Stimulated activated CD4-positive, alpha-beta T cell treated with anti-CD3 and anti-CD28 coated beads, Interleukin-15, amount 100 ng/mL, for 1 hour (primary cell): ENCODE measurements around the gene CCDC92B.
"Not testable (repeated sequence)": the region's sequence is repeated elsewhere in the genome, so short reads cannot be mapped to it uniquely, and the experiment has no call there.

Experiments used
- DNase-seq, 2 donors: peaks; one replicate each; pipeline ENCODE4 v3.0.0-alpha.2; 2020; ENCODE audit warnings: low read depth in 1 of 2, low spot score in 1 of 2

The CCDC92B gene

DNA sequence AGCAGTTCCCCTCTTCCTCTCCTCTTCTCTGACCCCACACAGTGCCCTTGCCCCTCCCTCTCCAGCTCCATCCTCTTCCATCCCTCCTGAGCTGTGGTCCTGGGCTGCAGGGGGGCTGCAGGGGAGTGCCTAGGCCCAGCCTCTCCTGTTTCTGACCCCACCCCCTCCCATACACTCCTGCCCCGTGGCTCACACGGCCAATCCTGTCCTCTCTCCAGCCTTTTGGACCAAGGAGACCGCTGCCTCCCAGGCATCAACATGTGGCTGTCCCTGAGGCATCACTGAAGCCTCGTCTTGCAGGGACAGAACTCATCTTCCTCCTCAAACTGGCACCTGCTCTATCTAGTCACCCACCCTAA is 44.6 kb downstream of the CCDC92B start:
- no peak for DNase-seq

DNA sequence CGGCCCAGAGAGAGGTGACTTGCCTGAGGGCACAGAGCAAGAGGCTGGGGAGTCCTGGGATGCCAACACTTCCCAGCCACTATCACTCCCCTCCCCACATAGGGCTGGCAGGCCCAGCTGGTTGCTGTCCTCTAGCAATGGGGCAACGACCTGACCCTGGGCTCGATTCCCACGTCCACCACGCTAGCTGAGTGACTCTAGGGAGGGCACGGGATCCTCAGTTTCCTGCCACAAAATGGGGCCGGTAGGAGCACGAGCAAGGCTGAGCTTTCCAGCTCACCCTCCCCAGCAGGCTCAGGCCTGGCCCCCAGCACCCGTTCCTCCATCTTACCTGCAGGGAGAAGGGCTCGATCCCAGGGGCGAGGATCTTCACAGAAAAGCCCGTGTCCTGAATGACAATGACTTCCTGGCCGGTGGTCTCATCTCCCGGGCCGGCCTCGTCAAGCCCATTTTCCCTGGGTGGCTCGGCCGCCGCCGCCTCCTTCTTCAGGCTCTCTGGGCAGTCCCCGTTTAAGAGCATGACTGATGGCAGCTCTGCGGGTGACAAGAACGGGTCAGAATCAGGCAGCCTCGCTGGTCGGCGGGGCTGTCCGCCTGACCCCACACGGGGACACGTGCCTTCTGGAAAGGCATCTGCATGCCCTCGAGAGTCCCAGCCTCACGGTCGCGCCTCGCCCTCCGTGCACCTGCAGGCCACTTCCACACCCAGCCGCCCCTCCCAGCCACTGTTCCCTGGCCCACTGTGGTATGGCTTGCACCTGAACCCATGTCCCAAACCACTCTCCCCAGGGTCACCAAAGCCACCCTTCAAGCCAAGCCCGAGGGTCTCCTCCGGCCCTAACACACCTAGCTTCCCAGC is 45.2 kb downstream of the CCDC92B start:
- DNase-seq: no peak

DNA sequence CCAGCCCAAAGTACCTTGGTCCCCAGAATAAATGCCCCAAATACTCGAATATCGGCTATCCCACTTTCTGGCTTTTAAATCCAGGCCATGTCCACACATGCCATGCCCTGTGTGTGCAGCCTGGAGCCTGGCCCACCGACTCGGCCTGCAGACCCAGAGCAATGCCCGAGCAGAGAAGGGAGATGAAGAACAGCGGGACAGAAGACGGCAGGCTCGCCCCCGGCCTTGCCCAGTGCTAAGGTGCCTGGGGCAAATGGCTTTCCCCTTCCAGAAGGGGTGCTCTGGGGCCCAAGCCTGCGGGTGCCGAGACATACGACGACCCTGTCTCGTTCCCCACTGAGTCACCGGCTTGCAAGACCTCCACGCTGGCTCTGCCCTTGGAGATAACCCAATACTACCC is 45.8 kb downstream of the CCDC92B start:
- DNase-seq: no peak

DNA sequence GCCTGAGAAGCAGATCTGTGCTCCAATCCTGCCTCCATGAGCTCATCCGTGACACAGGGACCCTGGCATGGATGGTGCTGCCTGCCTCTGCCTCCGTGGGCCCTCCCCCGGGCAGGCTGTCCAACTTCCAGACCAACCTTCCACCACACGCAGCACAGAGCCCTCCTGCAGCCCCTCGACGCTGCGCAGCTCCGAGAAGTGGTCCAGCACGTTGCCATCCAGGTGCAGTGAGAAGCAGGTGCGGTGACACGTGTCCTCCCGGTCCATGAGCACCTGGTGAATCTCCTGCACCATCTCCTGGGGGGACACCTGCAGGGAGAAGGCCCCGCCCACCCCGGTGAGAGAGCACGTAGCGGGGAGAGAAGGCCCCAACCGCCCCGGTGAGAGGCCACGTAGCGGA is 46.3 kb downstream of the CCDC92B start:
- no peak for DNase-seq

DNA sequence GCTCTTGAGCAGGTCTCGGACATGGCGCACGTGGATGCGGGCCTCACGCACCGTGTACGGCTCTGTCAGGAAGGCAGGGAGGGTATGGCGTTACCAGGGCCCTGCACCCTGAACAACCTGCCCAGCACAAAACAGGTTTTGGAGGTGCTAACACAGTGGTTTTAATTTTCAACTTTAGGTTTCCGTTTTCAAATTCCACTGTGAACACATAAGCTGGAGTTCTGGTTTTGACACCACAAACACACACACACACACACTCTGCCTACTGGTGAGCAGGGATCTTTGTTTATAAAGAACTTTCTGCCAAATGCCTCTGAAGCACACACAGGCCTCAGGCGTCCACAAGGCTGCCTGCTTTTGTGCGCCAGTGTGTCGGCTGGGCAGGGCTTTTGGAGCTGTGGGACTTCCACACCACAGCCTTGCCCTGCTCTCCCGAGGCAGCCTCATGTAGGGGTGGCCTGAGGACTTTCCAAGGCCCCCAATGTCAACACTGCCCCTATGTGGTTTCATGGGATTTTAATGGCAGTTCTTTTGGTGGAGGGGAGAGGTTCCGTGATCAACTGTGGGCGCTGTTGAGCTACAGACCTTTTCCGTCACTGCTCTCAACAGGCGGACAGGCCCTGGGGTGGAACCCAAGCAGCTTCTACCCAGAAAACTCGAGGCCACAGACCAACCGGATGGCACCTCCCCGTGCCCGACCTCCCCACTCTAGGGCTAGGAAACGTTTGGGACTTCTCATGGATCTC is 47.3 kb downstream of the CCDC92B start:
- no peak for DNase-seq

DNA sequence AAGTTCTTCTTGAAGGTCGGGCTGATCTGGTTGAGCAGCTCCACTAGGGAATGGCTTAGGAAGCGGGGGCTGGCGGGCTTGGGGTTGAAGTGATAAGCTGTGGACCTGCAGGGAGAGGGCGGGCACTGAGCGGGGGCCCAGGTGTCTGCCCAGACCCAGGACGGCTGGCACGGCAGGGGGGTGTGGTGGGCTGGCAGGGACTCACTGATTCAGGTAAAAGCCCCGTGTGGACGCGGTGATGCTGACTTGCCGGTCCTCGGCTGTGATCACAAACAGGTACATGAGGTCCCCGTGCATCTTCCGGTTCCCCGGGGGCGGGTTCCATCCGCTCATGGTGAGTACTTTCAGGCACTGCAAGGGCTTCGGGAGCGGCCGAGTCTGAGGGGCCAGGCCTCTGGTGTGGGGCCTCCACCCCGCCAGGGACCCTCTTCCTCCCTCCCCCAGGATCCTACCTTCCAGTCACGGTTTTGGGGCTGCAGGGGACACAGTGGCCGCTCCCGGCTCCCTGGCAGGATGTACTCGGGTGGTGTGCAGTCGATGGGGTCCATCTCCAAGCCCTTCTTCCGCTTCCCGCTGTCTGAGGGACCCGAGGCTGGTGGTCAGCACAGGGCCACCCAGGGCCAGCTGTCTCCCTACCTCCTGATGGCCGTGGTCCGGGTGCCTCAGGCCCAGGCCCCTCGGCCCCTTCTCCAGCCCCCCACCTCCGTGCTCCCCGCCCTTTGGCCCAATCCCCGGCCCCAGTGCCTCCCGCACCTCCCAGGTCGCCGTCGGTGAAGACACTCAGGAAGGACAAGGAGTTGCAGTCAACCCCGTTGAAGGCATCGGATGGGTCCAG is 48.1 kb downstream of the CCDC92B start:
- no peak for DNase-seq

DNA sequence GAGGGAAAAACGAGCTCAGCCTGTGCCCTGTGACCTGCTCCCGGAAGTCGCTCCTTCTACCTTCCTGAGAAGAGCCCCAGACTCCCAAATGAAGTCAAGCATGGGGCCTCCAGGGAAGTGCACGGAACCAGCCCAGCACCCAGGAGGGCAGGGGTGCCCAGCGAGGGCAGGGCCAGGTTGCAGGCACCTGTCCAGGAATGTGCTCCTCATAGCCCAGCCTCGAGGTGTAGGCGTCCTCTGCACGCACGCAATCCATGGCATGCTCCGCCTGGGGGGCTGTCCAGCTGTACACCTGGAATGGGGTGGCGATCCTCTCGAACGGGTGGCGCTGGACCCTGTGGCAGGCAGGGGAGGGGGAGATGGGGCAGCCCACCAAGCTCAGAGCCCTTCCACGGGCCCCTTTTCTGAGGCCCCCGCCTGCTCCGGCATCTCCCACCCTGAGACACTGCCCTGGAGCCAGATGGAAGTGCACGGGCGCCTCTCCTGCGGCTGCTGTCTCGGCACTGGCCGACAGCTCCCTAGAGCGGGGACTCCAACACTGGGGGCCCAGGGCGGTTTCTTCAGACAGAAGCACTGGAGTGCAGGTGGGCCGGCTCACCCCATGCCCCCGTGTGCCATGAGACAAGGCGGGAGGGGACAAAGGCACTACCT is 48.8 kb downstream of the CCDC92B start:
- no peak for DNase-seq

DNA sequence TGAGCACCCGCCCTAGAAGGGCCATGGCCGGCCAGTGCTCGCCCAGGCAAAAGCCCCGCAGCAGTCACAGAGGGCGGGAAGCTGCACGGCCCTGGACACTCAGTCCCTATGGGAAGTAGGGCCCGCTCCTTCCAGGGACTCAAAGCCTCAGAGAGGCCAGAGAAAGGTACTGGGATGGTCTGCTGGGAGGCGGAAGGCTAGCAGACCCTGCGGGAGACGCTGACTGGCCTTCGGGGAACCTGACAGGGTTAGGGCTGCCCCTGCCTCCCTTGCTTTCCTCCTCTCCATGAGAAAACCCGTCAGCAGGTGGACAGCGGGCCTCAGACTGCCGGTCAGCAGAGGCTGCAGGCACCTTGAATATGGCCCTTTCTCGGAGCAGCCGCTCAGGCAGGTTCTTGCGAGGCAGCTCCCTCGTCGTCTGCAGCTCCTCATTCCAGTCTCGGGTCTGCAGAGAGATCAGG is 49.4 kb downstream of the CCDC92B start:
- no peak for DNase-seq

DNA sequence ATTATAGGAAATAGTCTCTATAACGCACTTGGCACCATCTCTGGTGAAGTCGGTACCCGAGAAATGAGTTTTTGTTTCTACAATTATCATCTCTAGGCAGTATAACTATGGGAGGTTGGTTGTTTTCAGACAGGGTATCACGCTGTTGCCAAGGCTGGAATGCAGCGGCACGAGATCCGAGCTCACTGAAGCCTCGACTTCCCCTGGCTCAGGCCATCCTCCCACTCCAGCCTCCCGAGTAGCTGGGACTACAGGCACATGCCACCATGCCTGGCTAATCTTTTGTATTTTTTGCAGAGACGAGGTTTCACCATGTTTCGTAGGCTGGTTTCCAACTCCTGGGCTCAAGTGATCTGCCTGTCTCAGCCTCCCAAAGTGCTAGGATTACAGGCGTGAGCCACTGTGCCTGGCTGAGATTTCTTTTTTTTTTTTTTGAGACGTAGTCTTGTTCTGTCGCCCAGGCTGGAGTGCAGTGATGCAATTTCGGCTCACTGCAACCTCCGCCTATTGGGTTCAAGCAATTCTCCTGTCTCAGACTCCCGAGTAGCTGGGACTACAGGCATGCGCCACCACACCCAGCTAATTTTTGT is 50.1 kb downstream of the CCDC92B start:
- not testable (repeated sequence) for DNase-seq

DNA sequence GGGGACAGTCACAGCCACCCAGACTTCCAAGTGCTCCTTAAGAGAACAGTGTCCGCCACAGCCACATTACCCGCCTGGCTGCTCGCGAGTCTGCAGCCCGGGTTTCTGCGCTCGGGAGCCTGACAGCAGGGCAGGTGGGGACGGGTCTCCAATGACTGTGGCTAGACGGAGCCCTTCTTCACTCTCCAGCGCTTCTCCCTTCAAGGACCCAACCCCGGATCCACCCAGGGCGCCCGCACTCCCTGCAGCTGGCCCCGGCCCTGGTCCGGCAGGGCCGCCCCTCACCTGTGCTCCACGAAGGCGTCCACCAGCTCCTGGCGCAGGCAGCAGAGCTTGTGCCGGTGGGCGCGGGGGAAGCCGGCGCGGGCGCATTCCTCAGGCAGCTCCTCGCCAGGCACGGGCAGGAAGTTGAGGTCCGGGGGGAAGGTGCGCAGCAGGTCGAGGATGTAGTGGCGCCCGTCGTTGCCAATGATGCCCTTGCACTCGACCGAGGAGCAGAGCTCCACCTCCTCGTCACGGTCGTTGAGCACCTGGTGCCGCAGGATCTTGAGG is 51.8 kb downstream of the CCDC92B start:
- DNase-seq: no peak

DNA sequence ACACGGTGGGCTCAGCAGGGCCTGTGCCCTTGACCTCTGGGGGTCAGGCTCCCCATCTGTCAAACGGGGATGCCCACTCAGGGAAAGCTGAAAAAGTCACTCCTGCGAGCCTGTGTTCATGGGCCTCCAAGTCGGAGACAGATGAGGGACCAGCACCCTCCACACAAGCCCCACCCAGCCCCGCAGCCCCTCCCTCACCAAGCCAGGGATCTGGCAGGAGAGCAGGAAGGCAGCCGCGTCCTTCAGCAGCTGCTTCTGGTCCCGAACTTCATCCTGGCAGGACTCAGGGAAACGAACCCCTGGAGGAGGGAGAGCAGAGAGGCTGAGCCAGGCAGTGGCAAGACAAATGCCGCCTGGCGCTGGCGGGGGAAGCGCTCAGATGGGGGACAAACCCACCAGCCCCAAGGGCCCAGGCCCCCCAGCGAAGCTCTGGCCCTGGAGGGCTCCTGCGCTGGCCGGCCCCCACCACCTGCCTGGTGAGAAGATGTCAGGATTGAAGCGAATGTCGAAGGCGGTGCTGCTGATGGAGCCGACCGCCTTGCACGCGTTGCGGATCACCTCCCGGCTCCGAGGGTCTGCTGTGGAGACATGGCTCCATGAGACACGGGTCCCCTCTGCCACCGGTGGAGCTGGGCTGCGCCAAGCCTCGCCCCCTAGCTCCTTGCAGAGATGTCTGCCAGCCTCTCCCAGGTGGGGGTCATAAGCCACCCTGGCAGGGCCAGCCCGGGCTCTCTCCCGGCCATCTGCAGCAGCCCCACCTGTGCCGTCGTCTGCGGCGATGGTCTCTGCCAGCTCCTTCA is 53.3 kb downstream of the CCDC92B start:
- DNase-seq: no peak

DNA sequence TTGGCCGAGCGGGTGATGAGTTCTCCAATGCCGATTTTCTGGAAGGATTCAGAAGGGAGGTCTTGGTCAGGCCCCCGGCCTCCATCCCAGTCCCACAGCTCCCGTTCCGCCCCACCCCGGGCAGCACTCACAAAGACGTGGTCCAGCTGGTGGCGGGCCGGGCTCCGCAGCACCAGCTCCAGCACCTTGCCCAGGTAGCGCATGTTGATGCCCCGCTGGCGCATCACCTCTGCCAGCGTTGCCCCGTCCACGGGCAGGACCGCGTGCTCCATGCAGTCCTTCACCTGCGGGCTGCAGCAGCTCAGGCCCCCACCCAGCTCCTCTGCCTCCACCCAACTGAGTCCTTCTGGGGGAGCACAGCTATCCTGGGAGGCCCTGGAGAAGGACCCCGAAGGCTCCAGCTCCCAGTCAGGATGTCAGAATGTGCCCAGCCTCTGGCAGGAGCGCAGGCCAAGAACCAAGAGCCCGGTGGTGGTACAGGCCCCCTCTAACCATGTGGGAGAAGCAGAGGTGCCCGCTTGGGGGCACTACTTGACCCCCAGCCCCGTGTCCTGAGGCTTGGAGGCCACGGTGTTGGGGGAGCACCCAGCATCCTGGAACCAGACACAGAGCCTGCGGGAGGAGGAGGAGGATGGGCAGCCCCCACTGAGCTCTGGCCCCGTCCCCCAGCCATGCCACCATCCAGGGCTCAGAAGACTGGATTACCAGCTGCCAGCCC is 54.0 kb downstream of the CCDC92B start:
- no peak for DNase-seq

DNA sequence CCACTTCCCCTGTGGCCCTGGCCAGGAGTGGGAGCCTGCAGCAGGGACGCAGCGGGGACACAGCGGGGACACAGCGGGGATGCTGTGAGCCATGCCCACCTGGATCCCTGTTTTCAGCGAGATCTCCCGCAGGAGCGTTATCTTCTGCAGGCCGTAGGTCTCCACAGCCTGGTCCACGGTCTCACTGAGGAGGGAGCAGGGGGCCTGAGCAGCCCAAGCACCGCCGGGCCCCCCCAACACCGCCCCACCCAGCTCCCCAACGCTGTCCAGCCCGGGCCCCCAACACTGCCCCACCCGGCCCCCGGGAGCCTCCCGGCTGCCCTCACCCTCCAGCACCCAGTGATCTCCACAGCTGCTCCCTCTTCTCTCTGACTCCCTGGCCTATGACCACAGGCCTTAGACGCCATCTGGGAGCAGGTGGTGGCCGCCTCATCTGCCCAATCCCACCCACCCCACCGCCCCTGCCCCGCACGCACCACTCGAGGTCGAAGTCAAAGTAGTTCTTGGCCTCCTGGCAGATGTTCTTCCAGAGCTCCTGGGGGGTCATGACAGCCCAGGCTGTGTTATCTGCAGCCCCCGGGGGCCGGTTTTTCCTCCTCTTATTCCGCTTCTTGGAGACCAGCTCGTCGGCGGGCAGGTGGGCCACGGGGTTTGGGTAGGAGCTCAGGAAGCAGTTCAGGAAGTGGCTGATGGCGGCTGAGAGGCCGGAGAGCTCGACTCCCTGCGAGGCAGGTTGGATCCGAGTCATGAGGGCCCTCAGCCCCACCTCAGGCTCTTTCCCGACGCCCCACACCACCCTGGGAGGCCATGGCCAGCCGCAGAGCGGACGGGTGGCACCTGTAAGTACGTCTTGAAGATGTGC is 54.8 kb downstream of the CCDC92B start:
- DNase-seq: no peak

DNA sequence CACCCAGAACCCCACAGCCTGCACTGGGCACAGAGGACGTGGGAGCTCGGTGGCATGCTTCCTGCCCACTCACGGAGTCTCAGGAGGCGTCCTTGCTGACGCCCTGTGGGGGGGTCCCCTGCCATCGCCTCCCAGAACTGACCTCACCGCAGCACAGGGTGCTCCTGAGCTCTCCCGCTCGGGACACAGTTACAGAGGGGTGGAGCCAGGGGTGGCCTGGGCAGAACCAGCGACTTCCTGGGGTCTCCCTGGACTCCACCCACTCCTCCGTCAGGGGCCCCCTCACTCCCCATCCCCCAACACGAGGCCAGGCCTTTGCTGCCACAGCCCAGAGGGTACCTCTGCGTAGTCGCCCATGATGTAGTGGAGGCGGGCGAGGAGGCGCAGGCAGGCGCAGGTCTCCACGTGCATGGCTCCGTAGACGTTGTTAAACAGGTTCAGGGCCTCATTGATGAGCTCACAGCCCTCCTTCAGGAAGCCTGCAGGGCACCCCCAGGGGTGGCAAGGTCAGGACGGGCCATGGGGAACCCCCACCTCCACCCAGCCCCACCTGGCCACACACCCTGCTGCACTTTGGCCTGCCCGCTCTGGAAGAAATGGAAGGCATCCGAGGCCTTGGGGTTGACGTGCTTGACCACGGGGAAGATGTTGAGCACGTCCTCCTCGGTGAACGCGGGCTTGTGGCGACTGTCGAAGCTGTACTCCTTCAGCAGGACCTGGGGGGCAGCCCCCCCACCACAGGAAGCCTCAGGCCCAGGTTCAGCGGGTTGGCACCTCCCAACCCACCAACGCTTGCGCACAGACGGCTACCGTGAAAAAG is 55.7 kb downstream of the CCDC92B start:
- DNase-seq: no peak

DNA sequence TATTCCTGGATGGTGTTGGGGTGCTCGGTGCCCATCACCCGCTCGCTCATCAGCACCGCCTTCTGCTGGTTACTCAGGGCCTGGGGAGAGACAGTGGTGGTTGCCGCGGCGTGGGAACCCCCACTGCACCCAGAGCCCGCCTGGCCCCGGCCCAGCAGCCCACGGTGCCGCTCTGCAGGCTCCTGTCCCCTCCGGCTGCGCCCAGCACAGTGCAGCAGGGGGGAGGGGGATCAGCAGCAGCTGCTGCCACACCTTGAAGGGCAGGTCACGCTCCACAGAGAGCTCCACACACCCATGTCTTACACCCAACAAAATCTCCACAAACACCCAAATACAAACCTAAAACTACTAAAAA is 56.7 kb downstream of the CCDC92B start:
- no peak for DNase-seq

DNA sequence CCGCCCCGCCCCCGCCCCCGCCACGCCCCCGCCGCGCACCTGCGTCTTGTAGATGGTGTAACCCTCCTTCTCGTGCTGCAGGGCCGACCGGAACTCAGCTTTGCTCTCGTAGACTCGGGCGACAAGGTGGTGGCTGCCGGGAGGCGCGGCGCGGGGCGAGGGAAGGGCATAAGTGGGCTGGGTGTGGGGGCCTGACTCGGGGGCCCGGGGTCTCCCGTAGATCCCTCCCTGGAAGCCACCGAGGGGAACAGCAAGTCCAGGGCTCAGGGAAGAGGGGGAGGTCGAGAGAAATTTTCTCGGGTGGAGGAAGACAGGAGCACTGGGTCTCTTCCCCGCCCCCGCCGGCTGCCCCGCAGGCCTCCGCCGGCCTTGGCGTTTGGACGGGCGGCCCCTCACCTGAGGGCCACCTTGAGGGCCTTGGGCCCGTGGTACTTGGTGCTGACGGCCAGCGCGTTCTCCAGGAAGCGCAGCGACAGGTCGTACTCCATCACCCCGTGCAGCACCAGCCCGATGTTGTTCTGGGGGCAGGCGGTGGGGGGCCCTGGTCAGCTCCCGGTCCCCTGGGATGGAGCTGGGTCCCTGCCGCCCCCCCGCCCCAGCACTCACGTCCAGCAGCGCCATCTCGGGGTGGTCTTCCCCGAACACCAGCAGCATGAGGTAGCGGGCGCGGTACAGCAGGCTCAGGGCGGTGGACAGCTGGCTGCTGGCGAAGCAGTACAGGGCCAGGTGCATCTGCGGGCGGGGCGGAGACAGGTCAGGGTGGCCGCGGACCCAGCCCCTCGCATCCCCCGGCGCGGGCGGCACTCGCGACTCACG is 57.3 kb downstream of the CCDC92B start:
- DNase-seq: no peak
